PC-9 (cell line): ENCODE data around the gene MARVELD2. TPM values are rescaled to one million over a fixed set of nuclear protein-coding genes. Genes with fewer than 3 reads are reported as not detected.
A peak's percentile ranks its signal among the peaks of the same experiment; 100 is the strongest.

ENCODE experiments used
- BruUV-seq: library from RNA; stranded (reverse); fragments of 400-500 nt; replicated peaks from 2 replicates; lab custom pipeline; 2021; lab: Mats Ljungman, UMichigan
- CTCF ChIA-PET: fragments of 300-600 bp; sonication (Branson Sonifier 250); formaldehyde crosslinking; loops from one replicate; lab custom pipeline; 2022; ENCODE audit warnings: antibody characterized with exemption; lab: Charles Lee
- POLR2A ChIA-PET: fragments of 300-600 bp; sonication (Branson Sonifier 250); formaldehyde crosslinking; loops from one replicate; lab custom pipeline; 2022; ENCODE audit warnings: antibody characterized with exemption; ENCODE audit not compliant: unreplicated experiment; lab: Charles Lee
- DNase-seq, 2 experiments: peaks; one replicate each; pipeline versions ENCODE4 v3.0.0 to v3.0.0-alpha.2; 2015 to 2022; ENCODE audit warnings: mixed read lengths in 1 of 2
- H2AFZ ChIP-seq: fragments of 200-600 bp; sonication (generic); 2 replicates; pipeline ENCODE4 v1.8.1; 2017; ENCODE audit warnings: antibody characterized with exemption
- H3F3A ChIP-seq: fragments of 200-600 bp; sonication (generic); 2 replicates; pipeline ENCODE4 v1.8.1; 2017; ENCODE audit warnings: antibody characterized with exemption, mild to moderate bottlenecking, low read depth; ENCODE audit not compliant: insufficient read depth
- H3K27ac ChIP-seq: fragments of 200-600 bp; sonication (generic); 2 replicates; pipeline ENCODE4 v1.6.1; 2016; ENCODE audit warnings: mixed run types
- H3K27me3 ChIP-seq: fragments of 200-600 bp; sonication (generic); 2 replicates; pipeline ENCODE4 v1.6.1; 2016; ENCODE audit warnings: low read depth, mixed run types; ENCODE audit not compliant: insufficient read depth
- H3K36me3 ChIP-seq: fragments of 200-600 bp; sonication (generic); 2 replicates; pipeline ENCODE4 v1.6.1; 2016; ENCODE audit warnings: low read depth, mixed run types
- H3K4me1 ChIP-seq: fragments of 200-600 bp; sonication (generic); replicated peaks from 2 replicates; pipeline ENCODE4 v1.6.1; 2016; ENCODE audit warnings: mixed run types; ENCODE audit not compliant: insufficient read depth
- H3K4me2 ChIP-seq: fragments of 200-600 bp; sonication (generic); 2 replicates; pipeline ENCODE4 v1.6.1; 2017; ENCODE audit warnings: mixed run types
- H3K4me3 ChIP-seq: fragments of 200-600 bp; sonication (generic); 2 replicates; pipeline ENCODE4 v1.6.1; 2016; ENCODE audit warnings: mixed run types
- H3K79me2 ChIP-seq: fragments of 200-600 bp; sonication (generic); 2 replicates; pipeline ENCODE4 v1.6.1; 2017; ENCODE audit warnings: low read depth, mixed run types
- H3K9me2 ChIP-seq: fragments of 200-600 bp; sonication (generic); 2 replicates; pipeline ENCODE4 v1.8.1; 2017; ENCODE audit warnings: mild to moderate bottlenecking; ENCODE audit not compliant: insufficient read depth
- H3K9me3 ChIP-seq: fragments of 200-600 bp; sonication (generic); 2 replicates; pipeline ENCODE4 v1.8.1; 2016; ENCODE audit warnings: low read depth; ENCODE audit not compliant: insufficient read depth
- H4K20me1 ChIP-seq: fragments of 200-600 bp; sonication (generic); 2 replicates; pipeline ENCODE4 v1.8.1; 2017; ENCODE audit not compliant: insufficient read depth
- EZH2 ChIP-seq: fragments of 200-600 bp; sonication (generic); IDR thresholded peaks from 2 replicates; pipeline ENCODE4 v1.8.0; 2017; ENCODE audit warnings: antibody characterized with exemption, low read depth
- intact Hi-C: fragments of 100-400 bp; cut with micrococcal nuclease; formaldehyde crosslinking; loops from one replicate; pipeline ENCODE4 v1.10.0; 2022; ENCODE audit not compliant: unreplicated experiment
- total RNA-seq: library from RNA; stranded (reverse); gene quantifications from 2 replicates; pipeline ENCODE4 v1.2.3, GENCODE V29; 2021
- TF ChIP-seq, protein P1 (sequence below): fragments of 200-600 bp; sonication (generic); conservative IDR thresholded peaks from 2 replicates; pipeline ENCODE4 v1.6.1; 2017; ENCODE audit warnings: mixed run types, antibody characterized with exemption, mild to moderate bottlenecking, moderate library complexity

MARVELD2 gene
- total RNA-seq, 1 experiment from 2014 or later = 21.0 TPM

DNA sequence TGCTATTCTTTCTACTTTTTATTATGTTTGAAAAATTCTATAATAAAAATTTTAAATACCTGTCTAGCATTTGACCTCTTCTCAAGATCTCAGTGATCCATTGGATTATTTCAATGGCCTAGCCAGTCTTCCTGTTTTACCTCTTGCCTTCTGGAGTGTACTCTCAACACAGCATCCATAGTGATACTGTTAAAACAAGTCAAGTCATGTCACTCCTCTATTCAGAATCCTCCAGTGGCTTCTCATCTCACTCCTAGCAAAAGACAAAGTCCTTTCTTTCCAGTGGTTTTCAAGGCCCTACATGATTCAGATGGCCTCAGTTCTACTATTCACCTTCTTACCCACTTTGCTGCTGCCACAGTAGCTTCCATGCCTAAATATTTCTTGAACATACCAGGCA is 1.8 kb downstream of the MARVELD2 start:
- peak overlapping the region; percentile 97 for H3K4me2 ChIP-seq
- no peaks in the 10 kb centered on the region for H3K9me2 ChIP-seq
- H3K9me3 ChIP-seq = no peaks in the 10 kb centered on the region
- POLR2A ChIA-PET = no interaction called here
- H3K36me3 ChIP-seq = peaks cover 15% of the 10 kb centered on the region; the same call in 1 of the 2 replicates
- H3F3A ChIP-seq = peaks cover 14% of the 10 kb centered on the region
- TF ChIP-seq EZH2 = no peak
- H3K27me3 ChIP-seq = no peaks in the 10 kb centered on the region
- peak overlapping the region; percentile 93; the same call in 1 of the 2 replicates for H3K27ac ChIP-seq
- intact Hi-C loops = no loop called here
- H3K4me3 ChIP-seq = peak overlapping the region; percentile 82; the same call in 1 of the 2 replicates
- CTCF ChIA-PET = no interaction called here
- H4K20me1 ChIP-seq = no peaks in the 10 kb centered on the region
- H2AFZ ChIP-seq = no peak overlapping the region
- peaks cover 26% of the 10 kb centered on the region for H3K79me2 ChIP-seq
- no TSS peak for BruUV-seq
- DNase-seq = no peak
- peaks cover 20% of the 10 kb centered on the region for H3K4me1 ChIP-seq

DNA sequence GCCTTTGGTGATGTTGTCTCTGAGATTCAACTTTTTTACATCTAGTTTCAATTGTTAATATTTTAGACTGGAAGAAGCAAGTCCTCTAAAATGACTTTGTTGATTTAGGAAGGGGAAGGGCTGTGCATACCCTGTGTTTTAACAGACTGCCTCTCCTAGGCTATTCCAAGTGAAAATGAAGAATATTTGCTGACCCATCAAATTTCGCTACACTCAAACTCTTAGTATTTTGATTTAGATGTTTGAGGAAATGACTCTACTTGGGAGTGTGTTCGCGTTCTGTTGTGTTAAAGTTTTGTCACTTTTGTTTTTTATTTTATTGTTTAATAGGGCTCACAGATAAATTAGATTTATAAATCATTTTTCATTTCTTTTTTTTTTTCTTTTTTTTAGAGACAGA is 3.6 kb downstream of the MARVELD2 start:
- H2AFZ ChIP-seq = no peak overlapping the region
- CTCF ChIA-PET = no interaction called here
- peaks cover 32% of the 10 kb centered on the region for H3K79me2 ChIP-seq
- H3K9me2 ChIP-seq = no peaks in the 10 kb centered on the region
- H3K4me2 ChIP-seq = no peak overlapping the region
- intact Hi-C loops = no loop called here
- no peak overlapping the region for H3K4me3 ChIP-seq
- TF ChIP-seq, protein P1, sequence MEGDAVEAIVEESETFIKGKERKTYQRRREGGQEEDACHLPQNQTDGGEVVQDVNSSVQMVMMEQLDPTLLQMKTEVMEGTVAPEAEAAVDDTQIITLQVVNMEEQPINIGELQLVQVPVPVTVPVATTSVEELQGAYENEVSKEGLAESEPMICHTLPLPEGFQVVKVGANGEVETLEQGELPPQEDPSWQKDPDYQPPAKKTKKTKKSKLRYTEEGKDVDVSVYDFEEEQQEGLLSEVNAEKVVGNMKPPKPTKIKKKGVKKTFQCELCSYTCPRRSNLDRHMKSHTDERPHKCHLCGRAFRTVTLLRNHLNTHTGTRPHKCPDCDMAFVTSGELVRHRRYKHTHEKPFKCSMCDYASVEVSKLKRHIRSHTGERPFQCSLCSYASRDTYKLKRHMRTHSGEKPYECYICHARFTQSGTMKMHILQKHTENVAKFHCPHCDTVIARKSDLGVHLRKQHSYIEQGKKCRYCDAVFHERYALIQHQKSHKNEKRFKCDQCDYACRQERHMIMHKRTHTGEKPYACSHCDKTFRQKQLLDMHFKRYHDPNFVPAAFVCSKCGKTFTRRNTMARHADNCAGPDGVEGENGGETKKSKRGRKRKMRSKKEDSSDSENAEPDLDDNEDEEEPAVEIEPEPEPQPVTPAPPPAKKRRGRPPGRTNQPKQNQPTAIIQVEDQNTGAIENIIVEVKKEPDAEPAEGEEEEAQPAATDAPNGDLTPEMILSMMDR = no peak
- TF ChIP-seq EZH2 = no peak
- POLR2A ChIA-PET = no interaction called here
- BruUV-seq = no TSS peak
- H3K27me3 ChIP-seq = no peaks in the 10 kb centered on the region
- peaks cover 15% of the 10 kb centered on the region; the same call in 1 of the 2 replicates for H3K36me3 ChIP-seq
- peaks cover 13% of the 10 kb centered on the region for H3F3A ChIP-seq
- H3K4me1 ChIP-seq = peaks cover 20% of the 10 kb centered on the region
- H3K27ac ChIP-seq = no peak overlapping the region
- no peak for DNase-seq
- H4K20me1 ChIP-seq = no peaks in the 10 kb centered on the region
- H3K9me3 ChIP-seq = no peaks in the 10 kb centered on the region

DNA sequence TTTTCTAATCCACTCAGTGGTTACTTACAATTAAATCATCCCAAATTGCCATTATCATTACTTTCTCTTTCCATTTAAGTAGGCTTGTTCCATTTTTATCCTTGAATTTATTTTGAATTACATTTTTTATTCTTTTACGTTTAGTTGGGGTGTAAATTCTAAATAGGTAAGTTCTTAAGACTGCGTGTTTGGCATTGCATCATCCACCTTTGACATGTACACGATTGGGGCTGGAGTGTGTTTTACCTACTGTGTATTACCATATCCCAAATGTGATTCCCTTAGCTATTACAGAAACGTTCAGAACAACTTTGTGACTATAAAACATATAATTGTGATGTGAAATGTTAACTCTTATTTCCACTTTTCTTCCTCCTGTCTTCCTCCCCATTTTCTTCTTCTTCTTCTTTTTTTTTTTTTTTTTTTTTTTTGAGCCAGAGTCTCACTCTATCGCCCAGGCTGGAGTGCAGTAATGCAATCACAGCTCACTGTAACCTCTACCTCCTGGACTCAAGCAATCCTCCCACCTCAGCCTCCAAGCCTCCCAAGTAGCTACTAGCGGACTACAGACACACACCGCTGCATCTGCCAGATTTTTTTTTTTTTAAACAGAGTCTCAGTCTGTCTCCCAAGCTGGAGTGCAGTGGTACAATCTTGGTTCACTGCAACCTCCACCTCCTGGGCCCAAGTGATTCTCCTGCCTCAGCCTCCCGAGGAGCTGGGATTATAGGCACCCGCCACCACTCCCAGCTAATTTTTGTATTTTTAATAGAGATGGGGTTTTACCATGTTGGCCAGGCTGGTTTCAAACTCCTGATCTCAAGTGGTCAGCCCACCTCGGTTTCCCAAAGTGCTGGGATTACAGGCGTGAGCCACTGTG is 16.7 kb downstream of the MARVELD2 start:
- Histone ChIP-seq H3K36me3 (no peaks in the 10 kb centered on the region), H3K27ac (no peak overlapping the region), H3K4me3 (no peak overlapping the region), H3K27me3 (no peaks in the 10 kb centered on the region), H3K4me2 (no peak overlapping the region), H3K9me2 (no peaks in the 10 kb centered on the region), H2AFZ (no peak overlapping the region), H3K79me2 (no peaks in the 10 kb centered on the region), H3K4me1 (no peaks in the 10 kb centered on the region), H3K9me3 (no peaks in the 10 kb centered on the region), H3F3A (no peaks in the 10 kb centered on the region), H4K20me1 (no peaks in the 10 kb centered on the region)
- intact Hi-C loops = no loop called here
- TF ChIP-seq EZH2 = no peak
- TF ChIP-seq, protein P1 = no peak
- CTCF ChIA-PET = no interaction called here
- POLR2A ChIA-PET = no interaction called here
- no peak for DNase-seq
- no TSS peak for BruUV-seq
